HG03354 (cell line): Measurements from ENCODE around the gene PYY.
"Not testable (repeated sequence)": the region's sequence is repeated elsewhere in the genome, so short reads cannot be mapped to it uniquely, and the experiment has no call there.

Experiments used
- ATAC-seq: cut with Tn5 transposase; IDR thresholded peaks from one replicate; pipeline ENCODE4 v1.9.1; 2021; ENCODE audit warnings: mild to moderate bottlenecking; ENCODE audit not compliant: unreplicated experiment, poor library complexity, severe bottlenecking

PYY gene

DNA sequence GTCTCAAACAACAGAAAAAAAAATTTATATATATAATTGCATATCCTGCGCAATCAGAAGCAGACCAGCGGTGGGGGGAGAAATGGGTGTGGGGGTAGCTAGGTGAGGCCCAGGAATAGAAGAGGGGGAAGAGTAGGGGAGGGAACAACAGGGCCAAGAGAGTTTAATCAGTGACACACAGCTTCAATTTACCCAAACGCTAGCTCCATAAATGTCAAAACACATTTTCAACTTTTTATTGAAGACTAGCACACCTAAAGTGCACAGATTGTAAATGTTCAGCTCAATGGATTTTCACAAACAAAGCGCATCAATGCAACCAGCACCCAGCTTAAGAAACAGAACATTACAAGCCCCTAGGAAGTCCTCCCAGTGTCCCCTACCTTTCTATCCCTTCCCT lies 25.9 kb upstream of the PYY start:
- no peak for ATAC-seq

DNA sequence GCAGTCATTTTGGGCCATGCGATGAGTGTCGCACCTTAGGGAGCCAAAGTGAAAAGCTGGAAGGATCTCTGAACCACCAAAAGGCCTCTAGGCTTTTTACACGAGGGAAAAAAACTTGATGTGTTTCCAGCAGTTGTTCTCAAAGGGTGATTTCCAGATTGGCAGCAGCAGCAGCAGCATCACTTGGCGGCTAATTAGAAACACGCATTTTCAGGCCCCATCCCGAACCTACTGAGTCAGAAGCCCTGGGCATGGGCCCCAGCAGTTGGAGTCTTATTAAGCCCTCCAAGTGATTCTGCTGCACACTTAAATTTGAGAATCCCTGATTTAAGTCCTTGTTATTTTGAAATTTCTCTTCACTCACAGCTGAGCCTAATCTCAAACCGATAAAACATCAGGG lies 25.3 kb upstream of the PYY start:
- no peak for ATAC-seq

DNA sequence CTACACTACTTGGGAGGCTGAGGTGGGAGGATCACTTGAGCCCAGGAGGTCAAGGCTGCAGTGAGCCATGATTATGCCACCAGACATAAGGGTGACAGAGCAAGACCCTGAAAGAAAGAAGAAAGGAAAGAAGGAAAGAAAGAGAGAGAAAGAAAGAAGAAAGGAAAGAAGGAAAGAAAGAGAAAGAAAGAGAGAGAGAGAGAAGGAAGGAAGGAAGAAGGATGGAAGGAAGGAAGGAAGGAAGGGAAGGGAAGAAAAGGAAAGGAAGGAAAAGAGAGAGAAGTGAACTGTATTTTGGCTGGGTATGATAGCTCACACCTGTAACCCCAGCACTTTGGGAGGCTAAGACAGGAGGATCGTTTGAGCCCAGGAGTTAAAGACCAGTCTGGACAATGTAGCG lies 24.3 kb upstream of the PYY start:
- no peak for ATAC-seq

DNA sequence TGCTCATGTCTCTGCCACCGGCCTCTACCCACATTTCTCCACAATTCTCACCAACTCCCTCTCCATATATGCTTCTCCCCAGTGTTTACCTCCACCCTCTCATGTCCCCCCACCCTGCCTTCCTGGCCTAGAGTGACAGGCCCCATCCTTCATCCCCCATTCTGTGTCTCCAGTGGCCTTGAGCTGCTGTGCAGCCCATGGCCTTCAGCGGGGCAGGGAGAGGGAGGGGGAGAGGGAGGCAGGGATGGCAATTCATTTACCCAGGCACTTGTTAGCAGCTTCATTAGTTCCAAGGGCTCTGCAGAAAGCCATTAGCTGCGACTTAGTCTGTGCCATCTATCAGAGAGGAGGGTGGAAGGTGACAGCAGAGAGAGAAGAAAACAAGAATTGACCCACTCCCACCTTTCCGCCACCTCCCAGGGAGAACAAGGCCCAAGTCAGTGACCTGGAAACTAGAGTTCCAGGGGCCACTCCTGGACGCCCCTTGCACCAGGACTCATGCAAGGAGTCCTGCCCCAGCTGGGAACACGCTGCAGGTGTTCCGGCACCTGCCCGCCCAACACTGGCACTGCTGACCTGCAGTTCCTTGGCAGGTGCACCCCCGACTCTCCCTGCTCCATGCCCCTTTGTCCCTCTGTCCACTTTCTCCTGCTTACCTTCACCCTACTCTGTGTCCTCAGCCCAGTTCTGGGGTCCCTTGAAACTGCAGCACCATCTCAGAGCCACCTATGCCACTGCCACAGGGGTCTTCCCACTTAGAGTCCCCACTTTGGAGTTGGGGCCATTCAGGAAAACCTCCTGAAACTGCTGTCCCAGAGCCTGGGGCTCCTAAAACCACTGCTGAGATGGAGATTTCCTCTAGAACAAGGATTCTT lies 23.5 kb upstream of the PYY start:
- no peak for ATAC-seq

DNA sequence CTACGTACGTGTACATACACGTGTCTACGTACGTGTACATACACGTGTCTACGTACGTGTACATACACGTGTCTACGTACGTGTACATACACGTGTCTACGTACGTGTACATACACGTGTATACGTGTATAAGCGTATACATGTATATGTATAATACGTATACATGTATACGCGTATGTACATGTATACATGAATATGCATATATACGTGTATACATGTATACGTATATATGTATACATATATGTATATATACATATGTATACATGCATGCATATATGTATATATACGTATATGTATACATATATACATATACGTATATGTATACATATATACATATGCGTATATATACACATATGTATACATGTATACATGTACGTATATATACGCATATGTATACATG lies 22.2 kb upstream of the PYY start:
- no peak for ATAC-seq

DNA sequence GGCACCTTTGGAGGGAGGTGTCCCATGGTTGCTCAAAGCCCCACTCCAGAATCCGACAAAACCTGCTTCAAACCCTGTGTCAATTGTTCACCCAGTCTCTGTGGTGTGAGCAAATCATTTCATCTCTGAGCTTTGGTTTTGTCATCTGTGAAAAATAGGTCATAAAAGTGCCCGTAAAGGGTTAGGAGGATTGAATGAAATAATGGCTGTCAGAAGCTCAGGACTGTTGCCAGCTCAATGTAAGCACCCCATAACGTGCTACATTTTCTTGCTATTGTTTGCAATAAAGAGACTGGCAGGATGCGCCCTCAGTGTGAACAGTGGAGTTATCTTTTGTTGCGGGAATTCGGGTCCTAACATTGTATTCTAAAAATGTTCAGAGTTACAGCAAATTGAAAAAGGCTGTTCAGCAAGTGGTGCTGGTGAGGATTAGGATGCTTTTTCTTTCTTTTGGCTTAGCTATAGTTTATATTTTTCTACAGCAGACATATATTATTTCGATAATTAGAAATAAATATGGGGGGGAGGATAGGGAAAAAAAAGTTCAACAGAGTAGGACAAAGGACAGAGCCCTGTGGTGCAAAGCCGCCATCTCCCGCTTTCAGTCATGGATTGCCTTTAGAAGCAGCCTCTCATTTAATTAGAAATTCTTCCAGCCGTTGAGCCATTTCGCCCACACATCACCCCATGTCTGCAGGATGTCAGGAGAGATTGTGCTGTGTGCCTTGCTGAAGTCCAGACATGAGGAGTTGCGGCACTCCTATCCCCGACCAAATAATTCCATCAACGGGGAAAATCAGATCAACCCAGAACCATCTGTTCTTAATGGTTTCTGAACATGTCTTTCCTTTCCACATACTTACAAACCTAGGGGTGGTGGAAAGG lies 20.9 kb upstream of the PYY start:
- no peak for ATAC-seq

DNA sequence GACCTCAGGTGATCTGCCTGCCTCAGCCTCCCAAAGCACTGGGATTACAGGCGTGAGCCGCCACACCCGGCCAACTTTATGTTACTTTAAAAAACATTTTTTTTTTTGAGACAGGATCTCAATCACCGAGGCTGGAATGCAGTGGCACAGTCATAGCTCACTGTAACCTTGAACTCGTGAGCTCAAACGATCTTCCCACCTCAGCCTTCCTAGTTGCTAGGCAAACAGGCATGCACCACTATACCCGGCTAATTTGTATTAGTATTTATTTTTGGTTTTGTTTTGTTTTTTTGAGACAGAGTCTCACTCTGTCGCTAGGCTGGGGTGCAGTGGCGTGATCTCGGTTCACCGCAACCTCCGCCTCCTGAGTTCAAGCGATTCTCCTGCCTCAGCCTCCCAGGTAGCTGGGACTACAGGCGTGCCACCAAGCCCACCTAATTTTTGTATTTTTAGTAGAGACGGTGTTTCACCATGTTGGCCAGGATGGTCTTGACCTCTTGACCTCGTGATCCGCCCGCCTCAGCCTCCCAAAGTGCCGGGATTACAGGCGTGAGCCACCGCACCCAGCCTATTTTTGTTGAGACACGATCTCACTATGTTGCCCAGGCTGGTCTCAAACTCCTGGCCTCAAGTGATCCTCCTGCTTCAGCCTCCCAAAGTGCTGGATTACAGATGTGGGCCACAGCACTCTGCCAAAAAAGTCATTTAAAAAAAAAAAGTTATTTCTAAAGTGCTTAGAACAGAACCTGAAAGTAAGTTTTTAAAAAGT lies 18.9 kb upstream of the PYY start:
- ATAC-seq: not testable (repeated sequence)

DNA sequence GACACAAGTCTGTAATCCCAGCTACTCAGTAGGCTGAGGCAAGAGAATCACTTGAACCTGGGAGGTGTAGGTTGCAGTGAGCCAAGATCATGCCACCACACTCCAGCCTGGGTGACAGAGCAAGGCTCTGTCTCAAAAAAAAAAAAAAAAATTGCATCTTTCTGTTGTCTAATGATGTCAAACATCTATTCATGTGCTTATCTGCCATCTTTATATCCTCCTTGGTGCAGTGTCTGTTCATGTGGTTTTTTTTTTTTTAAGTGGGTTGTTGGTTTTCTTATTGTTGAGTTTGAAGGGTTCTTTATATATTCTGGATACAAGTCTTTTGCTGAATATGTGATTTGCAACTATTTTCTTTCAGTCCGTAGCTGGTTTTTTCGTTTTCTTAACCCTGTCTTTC lies 17.7 kb upstream of the PYY start:
- ATAC-seq: not testable (repeated sequence)

DNA sequence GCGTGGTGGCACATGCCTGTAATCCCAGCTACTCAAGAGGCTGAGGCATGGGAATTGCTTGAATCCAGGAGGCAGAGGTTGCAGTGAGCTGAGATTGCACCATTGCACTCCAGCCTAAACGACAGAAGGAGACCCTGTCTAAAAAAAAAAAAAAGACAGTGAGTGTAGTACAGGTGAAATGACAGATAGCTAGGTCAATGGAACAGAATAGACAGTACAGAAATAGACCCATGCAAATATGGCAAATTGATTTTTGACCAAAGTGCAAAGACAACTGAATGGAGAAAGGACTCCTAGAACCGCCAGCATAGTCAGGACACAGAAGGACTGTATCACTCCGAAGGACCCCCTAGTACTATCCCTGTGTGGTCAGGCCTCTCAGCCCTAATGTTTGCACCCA lies 16.6 kb upstream of the PYY start:
- ATAC-seq: no peak

DNA sequence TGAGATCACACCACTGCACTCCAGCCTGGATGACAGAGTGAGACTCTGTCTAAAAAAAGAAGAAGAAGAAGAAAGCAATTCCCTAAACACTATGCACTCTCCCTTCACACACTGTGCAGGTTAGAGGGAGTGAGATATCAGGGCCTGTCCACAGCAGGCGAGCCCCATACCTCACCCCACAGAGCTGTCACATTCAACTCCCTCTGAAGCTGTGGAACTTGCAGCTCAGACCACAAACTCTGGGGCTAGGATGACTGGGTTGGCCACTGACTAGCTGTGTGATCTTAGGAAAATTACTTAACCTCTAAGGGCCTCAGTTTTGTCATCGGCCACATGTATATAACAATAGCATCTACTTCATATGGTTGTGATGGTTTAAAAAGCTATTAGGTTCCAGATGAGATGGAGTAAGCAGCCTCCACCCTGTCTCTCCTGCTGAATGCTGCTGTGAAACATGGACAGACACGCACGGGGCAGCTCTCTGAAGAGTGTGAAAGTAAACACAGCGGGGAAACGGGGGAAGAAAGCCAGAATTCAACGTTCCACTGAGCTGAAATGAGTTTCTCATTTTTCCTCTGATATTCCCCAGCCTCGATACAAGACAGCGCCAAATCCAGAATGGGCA lies 13.6 kb upstream of the PYY start:
- no peak for ATAC-seq

DNA sequence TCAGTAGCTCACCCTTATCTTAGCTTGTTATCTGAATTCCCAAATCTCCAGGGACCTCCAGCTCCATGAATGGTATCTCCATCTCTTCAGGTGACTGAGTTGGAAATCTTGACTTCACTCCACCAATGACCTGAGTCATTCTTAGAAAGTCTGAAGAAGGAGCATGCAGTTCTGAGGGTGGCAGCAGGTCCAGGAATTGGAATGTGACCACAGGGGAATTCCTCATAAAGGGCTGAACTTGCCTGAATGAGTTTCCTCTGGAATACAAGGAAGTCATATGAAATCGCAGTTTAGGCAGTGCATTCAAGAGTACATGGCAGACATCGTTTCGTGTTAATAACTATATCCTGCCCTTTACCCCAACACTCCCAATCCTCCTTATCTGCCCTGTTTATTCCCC lies 12.5 kb upstream of the PYY start:
- ATAC-seq: no peak

DNA sequence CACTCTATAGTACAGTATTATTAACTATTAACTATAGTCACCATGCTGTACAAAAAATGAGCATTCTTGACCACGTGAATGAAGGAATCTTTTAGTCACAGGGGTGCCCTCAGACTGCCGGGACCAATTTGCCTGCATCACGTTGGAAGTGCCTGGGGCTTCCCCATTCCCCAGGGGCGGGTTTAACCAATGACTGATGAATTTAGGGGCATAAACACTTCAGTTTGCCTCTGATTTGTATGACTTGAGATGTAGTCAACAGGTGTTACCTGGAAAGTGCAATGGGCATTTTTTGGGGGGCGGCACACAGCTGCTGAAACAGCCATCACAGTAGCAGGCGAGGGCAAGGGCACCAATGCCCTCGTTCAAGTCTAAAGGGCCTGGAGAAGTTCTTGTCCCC lies 8.7 kb upstream of the PYY start:
- ATAC-seq: no peak

DNA sequence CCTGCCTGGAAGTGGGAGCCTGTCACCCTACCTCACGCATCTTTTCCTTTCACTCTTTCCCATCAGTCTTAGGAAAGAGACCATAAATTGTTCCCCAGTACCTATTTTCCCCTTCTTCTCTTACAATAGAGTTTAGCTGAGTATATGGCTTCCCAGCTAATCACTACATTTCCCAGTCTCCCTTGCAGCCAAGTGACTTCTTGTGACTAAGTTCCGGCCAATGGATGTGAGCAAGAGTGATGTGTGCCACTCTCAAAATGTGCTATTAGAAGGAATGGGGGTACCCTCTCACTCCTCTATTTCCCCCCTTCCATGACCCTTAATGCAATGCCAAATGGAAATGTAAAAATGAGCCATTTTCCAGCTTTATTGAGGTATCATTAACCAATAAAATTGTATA lies 8.2 kb upstream of the PYY start:
- no peak for ATAC-seq

DNA sequence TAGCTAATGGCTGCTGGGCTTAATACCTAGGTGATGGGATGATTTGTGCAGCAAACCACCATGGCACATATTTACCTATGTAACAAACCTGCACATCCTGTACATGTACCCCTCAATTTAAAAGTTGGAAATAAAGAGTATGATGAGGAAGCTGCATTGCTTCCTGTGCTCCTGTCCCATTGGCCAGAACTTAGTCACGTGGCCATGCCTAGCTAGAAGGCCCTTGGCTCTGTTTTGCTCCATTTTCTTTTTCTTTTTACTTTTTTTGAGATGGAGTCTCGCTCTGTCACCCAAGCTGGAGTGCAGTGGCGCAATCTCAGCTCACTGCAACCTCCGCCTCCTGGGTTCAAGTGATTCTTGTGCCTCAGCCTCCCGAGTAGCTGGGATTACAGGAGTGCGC lies 7.6 kb upstream of the PYY start:
- ATAC-seq: not testable (repeated sequence)

DNA sequence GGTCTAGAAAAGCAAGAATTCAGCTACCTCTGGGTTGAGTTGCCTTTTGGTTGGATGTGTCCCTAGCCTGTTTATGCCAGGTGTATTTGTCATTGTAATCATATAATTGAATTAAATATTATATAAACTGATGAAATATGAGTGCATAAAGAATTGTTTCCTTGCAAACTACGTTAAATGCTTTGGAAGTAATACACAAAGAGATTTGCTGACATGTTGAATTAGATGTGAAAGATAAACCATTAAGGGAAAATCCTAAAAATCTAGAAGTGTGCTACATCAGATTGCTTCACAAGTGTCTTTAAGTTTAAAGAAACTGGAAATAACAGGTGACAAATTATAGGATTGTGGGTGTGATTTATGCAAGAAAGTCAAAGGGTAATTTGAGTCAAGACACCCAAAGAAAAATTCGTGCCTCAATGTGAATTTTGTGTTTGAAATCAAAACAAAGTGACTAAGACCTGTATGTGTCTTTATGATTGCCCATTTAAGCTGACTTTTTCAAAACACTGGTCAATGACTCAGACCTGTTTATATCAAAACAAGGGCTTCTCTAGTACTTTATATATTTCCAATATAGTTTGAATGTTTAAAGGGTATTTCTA lies 5.1 kb upstream of the PYY start:
- ATAC-seq: no peak

DNA sequence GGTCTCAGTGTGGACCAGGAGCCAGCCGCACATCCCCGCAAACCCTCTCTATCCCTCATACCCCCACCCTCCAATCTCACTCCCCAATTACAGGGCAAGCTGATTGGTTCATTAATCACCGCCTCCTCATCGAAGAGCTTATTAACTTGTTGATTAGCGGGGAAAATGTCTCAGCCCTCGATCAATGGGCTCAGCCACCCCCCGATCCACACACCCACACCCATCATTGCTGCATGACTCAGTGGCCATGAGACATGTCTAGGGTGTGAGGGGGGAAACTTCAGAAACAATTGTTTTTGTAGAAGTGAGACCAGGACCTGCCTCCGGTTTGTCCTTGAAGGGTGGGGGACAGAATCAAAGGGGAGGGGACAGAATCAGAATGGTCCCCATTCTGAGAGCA lies 2.5 kb upstream of the PYY start:
- no peak for ATAC-seq

DNA sequence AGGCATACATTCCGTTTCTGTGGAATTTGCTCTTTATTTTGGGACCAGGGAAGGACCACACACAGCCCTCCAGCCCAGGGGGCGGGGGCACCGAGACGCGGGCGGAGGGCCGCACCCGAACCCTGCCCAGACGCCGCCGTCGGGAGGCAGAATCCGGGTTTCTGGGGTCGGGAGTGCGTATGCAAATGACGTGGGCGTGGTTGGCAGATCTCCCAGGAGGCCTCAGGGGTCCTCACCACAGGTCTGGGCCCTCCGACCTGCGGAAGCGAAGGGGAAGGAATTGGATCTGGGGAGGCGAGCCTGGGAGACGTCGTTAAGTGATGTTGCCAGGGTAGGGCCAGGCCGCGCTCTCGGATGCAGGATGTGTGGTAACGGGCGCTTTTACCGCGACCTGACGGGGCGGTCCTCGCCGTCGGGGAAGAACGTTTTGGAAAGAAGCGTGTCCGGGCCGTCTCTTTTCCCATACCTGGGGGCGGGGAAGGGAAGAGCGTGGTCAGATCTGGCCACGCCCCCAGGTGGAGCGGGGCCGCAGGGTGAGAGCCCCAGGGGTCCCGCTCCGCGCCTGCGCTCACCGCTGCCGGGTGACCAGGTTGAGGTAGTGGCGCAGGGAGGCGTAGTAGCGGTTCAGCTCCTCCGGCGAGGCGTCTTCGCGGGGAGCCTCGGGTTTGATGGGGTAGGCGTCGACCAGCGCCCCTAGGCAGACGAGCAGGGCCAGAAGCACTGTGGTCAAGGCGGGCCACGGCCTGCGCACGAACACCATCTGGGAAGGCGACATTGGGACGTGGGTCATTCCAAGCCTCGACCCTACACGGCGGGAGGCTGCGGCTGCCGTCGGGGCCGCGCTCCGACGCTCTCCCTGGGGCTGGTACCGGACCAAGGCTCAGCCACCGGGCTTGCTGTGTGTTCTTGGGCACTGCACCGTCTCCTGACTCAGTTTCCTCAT lies 745 bp downstream of the PYY start:
- no peak for ATAC-seq

DNA sequence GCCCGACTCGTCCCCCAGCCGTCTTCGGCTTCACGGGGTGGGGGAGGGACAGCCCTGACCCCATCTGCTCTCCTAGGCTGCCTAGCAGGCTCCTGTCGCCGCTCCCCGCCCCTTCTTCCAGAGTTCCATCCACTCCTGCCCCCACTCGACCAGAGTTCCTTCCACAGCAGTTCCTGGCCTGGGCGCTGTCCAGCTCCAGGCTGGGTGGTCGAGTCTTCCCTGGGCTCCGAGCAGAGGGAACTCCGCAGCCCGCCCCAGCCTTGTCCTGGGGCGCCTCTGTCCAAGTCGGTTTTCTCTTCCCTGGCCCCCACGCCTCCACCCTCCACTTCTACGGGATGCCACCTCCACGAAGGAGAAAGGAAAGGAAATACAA lies 1.4 kb downstream of the PYY start:
- ATAC-seq: no peak
